AG04450 (cell line): ENCODE data around the gene AGBL3. TPM values are rescaled to one million over a fixed set of nuclear protein-coding genes. Genes with fewer than 3 reads are reported as not detected.

Experiments
- CTCF ChIA-PET: fragments of 300-600, 350-600 bp; formaldehyde crosslinking; extraction: SDS; loops from one replicate; lab custom pipeline; 2022; ENCODE audit warnings: antibody characterized with exemption, inconsistent platforms; lab: Charles Lee
- POLR2A ChIA-PET: fragments of 350-600 bp; formaldehyde crosslinking; extraction: SDS; loops from one replicate; lab custom pipeline; 2021; ENCODE audit warnings: antibody characterized with exemption, inconsistent platforms; lab: Yijun Ruan, JAX
- DNase-seq: peaks from one replicate; pipeline ENCODE4 v3.0.0-alpha.2; 2011; ENCODE audit warnings: low read depth, low spot score
- H3K27ac ChIP-seq: one replicate; pipeline ENCODE4 v1.5.1; 2012; ENCODE audit warnings: low read depth, low read length, control low read depth
- H3K27me3 ChIP-seq: one replicate; pipeline ENCODE4 v1.6.0; 2012; ENCODE audit warnings: low read length; ENCODE audit not compliant: control insufficient read depth, insufficient read depth
- H3K4me3 ChIP-seq: 2 replicates; pipeline ENCODE4 v1.5.1; 2011; ENCODE audit warnings: mild to moderate bottlenecking, low read depth, low read length, control low read depth
- H3K9me3 ChIP-seq: 2 replicates; pipeline ENCODE4 v1.5.1; 2012; ENCODE audit warnings: low read length; ENCODE audit not compliant: control insufficient read depth, insufficient read depth
- CTCF ChIP-seq: IDR thresholded peaks from 2 replicates; pipeline ENCODE4 v1.5.1; 2011; ENCODE audit warnings: low read depth, low read length, control low read depth, inconsistent platforms
- polyA plus RNA-seq: library from polyadenylated mRNA; depleted of rRNA; stranded (reverse); fragments of >200 nt; gene quantifications from 2 replicates; pipeline ENCODE4 v1.2.3, GENCODE V29; 2011

The AGBL3 gene
- polyA plus RNA-seq, 1 experiment = 0.38 TPM

DNA sequence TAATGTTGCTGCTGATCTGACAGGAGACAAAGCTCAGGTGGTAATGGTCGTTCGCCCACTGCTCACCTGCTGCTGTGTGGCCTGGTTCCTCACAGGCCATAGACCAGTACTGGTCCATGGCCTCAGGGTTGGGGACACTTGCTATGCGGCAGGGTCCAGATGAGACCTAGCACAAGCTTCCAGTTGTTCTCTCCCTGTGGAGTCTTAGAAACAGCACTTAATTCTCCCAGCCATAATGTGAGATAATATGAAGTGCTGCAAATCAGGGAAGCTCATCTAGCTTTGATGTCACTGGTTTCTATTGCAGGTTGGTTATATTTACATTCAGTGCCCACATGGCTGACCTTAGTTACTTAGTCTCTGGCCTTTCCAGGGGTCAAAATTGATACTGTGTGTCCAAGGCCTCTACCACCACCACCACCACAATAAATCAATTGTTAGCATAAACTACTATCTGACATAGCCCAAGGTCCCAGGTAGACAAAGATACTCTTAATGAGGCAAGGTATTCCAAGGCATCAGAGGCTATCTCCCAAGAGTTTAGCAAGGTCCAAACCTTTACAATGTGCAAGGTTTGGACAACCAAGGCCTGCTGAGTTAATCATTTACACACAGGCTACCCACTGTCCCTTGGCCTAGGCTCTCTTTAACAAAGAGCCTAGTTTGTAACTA, 11.0 kb downstream of the AGBL3 start:
- H3K27me3 ChIP-seq = no peaks in the 10 kb centered on the region
- POLR2A ChIA-PET = no interaction called here

GRCh38 chr7:134999136-134999535, 12.8 kb downstream of the AGBL3 start:
- POLR2A ChIA-PET = no interaction called here
- TF ChIP-seq CTCF = no peak
- no peak for DNase-seq
- CTCF ChIA-PET = no interaction called here
- Histone ChIP-seq H3K27me3 (no peaks in the 10 kb centered on the region), H3K27ac (no peak overlapping the region), H3K9me3 (no peaks in the 10 kb centered on the region), H3K4me3 (no peak overlapping the region)

More for the DNA sequence above, 11.0 kb downstream of the AGBL3 start:
- CTCF ChIA-PET = no interaction called here
- Histone ChIP-seq H3K4me3 (no peak overlapping the region), H3K27ac (no peak overlapping the region), H3K9me3 (no peaks in the 10 kb centered on the region)
- no peak for TF ChIP-seq CTCF
- DNase-seq = no peak

GRCh38 chr7:135001390-135002165, 15.3 kb downstream of the AGBL3 start:
- no peak for TF ChIP-seq CTCF
- H3K27ac ChIP-seq = no peak overlapping the region
- no peak overlapping the region for H3K4me3 ChIP-seq
- CTCF ChIA-PET = interaction anchor here (0.5 to 1.0 kb wide), 2 partner anchors 15 to 169 kb away, joined by 3 to 4 read pairs; partner anchors contain the start of gene AGBL3
- POLR2A ChIA-PET = no interaction called here
- DNase-seq = no peak
- H3K9me3 ChIP-seq = no peaks in the 10 kb centered on the region
- H3K27me3 ChIP-seq = no peaks in the 10 kb centered on the region

DNA sequence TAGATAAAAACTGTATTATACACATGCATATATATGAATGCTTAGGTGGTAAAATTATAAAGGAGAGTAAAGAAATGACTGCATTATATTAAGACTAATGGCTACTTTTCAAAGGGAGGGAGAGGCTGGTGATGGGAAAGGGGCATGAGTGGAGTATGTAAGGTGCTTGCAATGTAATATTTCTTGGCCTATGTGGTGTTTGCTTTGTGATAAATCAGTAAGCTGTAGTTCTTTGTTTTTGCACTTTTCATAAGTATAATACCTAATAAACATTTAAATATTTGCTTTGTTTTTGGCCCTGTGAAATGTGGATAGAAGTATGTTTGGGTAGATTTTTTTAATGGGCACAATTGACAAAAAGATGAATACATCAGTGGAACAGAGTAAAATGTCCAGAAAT, 25.9 kb downstream of the AGBL3 start:
- Histone ChIP-seq H3K9me3 (no peaks in the 10 kb centered on the region), H3K27ac (no peak overlapping the region), H3K27me3 (no peaks in the 10 kb centered on the region), H3K4me3 (no peak overlapping the region)
- DNase-seq = no peak
- TF ChIP-seq CTCF = no peak
- ChIA-PET CTCF (no interaction called here), POLR2A (no interaction called here)

DNA sequence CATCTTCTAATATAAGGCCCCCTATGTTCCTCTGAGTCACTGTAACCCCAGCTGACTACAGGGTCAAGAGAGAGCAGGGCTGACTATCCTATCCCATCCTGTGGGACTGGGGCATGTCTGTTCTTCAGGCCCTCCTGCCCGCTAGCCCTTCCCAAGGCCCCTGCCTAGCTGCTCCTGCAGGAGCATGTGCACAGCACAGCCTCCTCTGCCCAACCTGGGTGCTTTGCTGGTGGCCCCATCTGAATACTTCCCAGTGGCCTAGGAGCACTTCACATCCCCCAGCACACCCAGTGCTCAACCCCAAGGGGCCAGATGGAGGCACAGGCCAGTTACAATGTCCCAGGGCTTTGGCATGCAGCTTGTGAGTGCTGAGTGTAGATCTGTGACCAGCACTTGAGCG, 37.3 kb downstream of the AGBL3 start:
- CTCF ChIA-PET = interaction anchor here (0.6 kb wide), 1 partner anchor 15 kb away, joined by 3 read pairs; no protein-coding TSS in a partner anchor
- Histone ChIP-seq H3K4me3 (no peak overlapping the region), H3K9me3 (no peaks in the 10 kb centered on the region), H3K27me3 (no peaks in the 10 kb centered on the region), H3K27ac (no peak overlapping the region)
- TF ChIP-seq CTCF = no peak
- DNase-seq = no peak
- POLR2A ChIA-PET = no interaction called here
